Liver (tissue), 3 donors: Measurements from ENCODE around the gene CDH23.

ENCODE experiments used
- EGR1 ChIP-seq, 2 donors: IDR thresholded peaks; 2 replicates each; pipeline ENCODE4 v1.6.1; 2016 to 2018; ENCODE audit warnings: antibody characterized with exemption in 2 of 2, low read depth in 2 of 2
- HNF4G ChIP-seq: IDR thresholded peaks from 2 replicates; pipeline ENCODE4 v1.6.1; 2016; ENCODE audit warnings: antibody characterized with exemption
- RAD21 ChIP-seq, 2 donors: IDR thresholded peaks; 2 replicates each; pipeline ENCODE4 v1.6.1; 2016; ENCODE audit warnings: antibody characterized with exemption in 2 of 2, mild to moderate bottlenecking in 2 of 2
- RXRA ChIP-seq, 2 donors: IDR thresholded peaks; 2 replicates each; pipeline ENCODE4 v1.6.1; 2017 to 2018; ENCODE audit warnings: antibody characterized with exemption in 2 of 2, mild to moderate bottlenecking in 1 of 2
- TF ChIP-seq, protein P1 (sequence below): IDR thresholded peaks from 2 replicates; pipeline ENCODE4 v1.6.1; 2016; ENCODE audit warnings: antibody characterized with exemption, mild to moderate bottlenecking
- TF ChIP-seq, protein P2 (sequence below): fragments of 150-350 bp; IDR thresholded peaks from 2 replicates; pipeline ENCODE4 v1.5.1; 2017; ENCODE audit warnings: improper control_type of control experiment, low read depth, low read length; ENCODE audit not compliant: missing input control
- TF ChIP-seq, protein P3 (sequence below): IDR thresholded peaks from 2 replicates; pipeline ENCODE4 v1.6.1; 2016; ENCODE audit warnings: antibody characterized with exemption
- TF ChIP-seq, protein P4 (sequence below): IDR thresholded peaks from 2 replicates; pipeline ENCODE4 v1.6.1; 2016; ENCODE audit warnings: antibody characterized with exemption
- donor health status: healthy.
- donor health status: healthy.

DNA sequence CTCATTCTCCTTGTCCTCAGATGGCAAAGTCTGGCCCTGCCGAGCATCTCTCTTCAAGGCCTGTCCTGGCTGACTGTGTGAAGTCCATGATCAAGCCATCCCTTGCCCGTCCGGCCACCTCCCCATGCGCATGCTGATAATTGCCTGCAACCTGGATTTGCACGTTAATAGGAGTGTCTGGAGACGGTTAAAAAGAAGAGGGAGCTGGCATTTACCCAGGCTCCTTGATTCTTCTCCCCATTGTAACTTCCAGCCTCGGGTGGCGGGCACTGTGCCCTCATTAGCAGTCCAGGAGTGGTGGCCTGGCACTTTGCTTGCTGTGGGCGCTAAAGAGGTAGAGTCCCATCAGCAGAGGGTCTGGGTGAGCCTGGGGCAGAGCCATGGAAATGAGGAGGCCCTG is 165.5 kb downstream of the CDH23 start:
- TF ChIP-seq, protein P1, sequence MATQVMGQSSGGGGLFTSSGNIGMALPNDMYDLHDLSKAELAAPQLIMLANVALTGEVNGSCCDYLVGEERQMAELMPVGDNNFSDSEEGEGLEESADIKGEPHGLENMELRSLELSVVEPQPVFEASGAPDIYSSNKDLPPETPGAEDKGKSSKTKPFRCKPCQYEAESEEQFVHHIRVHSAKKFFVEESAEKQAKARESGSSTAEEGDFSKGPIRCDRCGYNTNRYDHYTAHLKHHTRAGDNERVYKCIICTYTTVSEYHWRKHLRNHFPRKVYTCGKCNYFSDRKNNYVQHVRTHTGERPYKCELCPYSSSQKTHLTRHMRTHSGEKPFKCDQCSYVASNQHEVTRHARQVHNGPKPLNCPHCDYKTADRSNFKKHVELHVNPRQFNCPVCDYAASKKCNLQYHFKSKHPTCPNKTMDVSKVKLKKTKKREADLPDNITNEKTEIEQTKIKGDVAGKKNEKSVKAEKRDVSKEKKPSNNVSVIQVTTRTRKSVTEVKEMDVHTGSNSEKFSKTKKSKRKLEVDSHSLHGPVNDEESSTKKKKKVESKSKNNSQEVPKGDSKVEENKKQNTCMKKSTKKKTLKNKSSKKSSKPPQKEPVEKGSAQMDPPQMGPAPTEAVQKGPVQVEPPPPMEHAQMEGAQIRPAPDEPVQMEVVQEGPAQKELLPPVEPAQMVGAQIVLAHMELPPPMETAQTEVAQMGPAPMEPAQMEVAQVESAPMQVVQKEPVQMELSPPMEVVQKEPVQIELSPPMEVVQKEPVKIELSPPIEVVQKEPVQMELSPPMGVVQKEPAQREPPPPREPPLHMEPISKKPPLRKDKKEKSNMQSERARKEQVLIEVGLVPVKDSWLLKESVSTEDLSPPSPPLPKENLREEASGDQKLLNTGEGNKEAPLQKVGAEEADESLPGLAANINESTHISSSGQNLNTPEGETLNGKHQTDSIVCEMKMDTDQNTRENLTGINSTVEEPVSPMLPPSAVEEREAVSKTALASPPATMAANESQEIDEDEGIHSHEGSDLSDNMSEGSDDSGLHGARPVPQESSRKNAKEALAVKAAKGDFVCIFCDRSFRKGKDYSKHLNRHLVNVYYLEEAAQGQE = no peak
- TF ChIP-seq, protein P2, sequence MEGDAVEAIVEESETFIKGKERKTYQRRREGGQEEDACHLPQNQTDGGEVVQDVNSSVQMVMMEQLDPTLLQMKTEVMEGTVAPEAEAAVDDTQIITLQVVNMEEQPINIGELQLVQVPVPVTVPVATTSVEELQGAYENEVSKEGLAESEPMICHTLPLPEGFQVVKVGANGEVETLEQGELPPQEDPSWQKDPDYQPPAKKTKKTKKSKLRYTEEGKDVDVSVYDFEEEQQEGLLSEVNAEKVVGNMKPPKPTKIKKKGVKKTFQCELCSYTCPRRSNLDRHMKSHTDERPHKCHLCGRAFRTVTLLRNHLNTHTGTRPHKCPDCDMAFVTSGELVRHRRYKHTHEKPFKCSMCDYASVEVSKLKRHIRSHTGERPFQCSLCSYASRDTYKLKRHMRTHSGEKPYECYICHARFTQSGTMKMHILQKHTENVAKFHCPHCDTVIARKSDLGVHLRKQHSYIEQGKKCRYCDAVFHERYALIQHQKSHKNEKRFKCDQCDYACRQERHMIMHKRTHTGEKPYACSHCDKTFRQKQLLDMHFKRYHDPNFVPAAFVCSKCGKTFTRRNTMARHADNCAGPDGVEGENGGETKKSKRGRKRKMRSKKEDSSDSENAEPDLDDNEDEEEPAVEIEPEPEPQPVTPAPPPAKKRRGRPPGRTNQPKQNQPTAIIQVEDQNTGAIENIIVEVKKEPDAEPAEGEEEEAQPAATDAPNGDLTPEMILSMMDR = no peak
- TF ChIP-seq EGR1 (IDR thresholded peaks at IDR 0.05; ENCODE audit: low read depth in 2 of 2) = no peak
- no peak for TF ChIP-seq RAD21 (IDR thresholded peaks at IDR 0.05)
- TF ChIP-seq, protein P3, sequence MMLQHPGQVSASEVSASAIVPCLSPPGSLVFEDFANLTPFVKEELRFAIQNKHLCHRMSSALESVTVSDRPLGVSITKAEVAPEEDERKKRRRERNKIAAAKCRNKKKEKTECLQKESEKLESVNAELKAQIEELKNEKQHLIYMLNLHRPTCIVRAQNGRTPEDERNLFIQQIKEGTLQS = no peak
- TF ChIP-seq, protein P4, sequence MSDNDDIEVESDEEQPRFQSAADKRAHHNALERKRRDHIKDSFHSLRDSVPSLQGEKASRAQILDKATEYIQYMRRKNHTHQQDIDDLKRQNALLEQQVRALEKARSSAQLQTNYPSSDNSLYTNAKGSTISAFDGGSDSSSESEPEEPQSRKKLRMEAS = no peak
- no peak for TF ChIP-seq HNF4G
- no peak for TF ChIP-seq RXRA (IDR thresholded peaks at IDR 0.05)
